HCT116 (cell line): Measurements from ENCODE around the gene DGKB. TPM values are rescaled to one million over a fixed set of nuclear protein-coding genes. Genes with fewer than 3 reads are reported as not detected.

ENCODE experiments used
- ATAC-seq: fragments of 200-7000 bp; cut with Tn5 transposase; 2 replicates; pipeline ENCODE4 v1.9.1; 2020; ENCODE audit warnings: mild to moderate bottlenecking, moderate library complexity
- BruUV-seq: library from RNA; stranded (reverse); fragments of 400-500 nt; replicated peaks from 2 replicates; lab custom pipeline; 2021; lab: Mats Ljungman, UMichigan
- CTCF ChIA-PET: fragments of 300-600 bp; sonication (Branson Sonifier 250); formaldehyde crosslinking; loops from one replicate; lab custom pipeline; 2021; ENCODE audit warnings: antibody characterized with exemption; lab: Charles Lee
- POLR2A ChIA-PET: fragments of 300-600, 350-600 bp; sonication (Branson Sonifier 250); formaldehyde crosslinking; loops from one replicate; lab custom pipeline; 2021; ENCODE audit warnings: antibody characterized with exemption; lab: Charles Lee
- RAD21 ChIA-PET, 2 experiments: fragments of 300-600 bp; sonication (Branson Sonifier 250); formaldehyde crosslinking; loops; one replicate each; lab custom pipeline; 2023; ENCODE audit warnings: low total read pairs in 2 of 2; ENCODE audit not compliant: uncharacterized antibody in 2 of 2, unreplicated experiment in 2 of 2, low non-redundant PET in 1 of 2; lab: Charles Lee
- DNase-seq: peaks from one replicate; pipeline ENCODE4 v3.0.0-alpha.2; 2010; ENCODE audit warnings: low read depth, low spot score
- H2AFZ ChIP-seq: fragments of 200-600 bp; shearing (Covaris generic), sonication (generic); 2 replicates; pipeline ENCODE4 v1.6.1; 2017; ENCODE audit warnings: low read depth, mixed run types, mixed read lengths, antibody characterized with exemption, low read length; ENCODE audit not compliant: poor library complexity, severe bottlenecking
- H3K27ac ChIP-seq: 2 replicates; pipeline ENCODE4 v1.5.1; 2012; ENCODE audit warnings: low read depth, low read length
- H3K27me3 ChIP-seq: fragments of 200-600 bp; sonication (generic); 2 replicates; pipeline ENCODE4 v1.6.1; 2016; ENCODE audit warnings: mixed run types, low read length, mixed read lengths; ENCODE audit not compliant: insufficient read depth
- H3K36me3 ChIP-seq, 2 experiments: fragments of 200-500 bp in 1 of 2; fragments of 200-600 bp in 1 of 2; sonication (Bioruptor generic) in 1 of 2; sonication (generic) in 1 of 2; 2 replicates each; pipeline versions ENCODE4 v1.5.1 to v1.6.1; 2014 to 2016; ENCODE audit warnings: low read length in 2 of 2, inconsistent platforms in 1 of 2, mixed read lengths in 1 of 2, mixed run types in 1 of 2; ENCODE audit not compliant: insufficient read depth in 2 of 2, control insufficient read depth in 1 of 2
- H3K4me1 ChIP-seq, 2 experiments: fragments of 200-600 bp in 1 of 2; sonication (generic) in 1 of 2; 2 replicates each; pipeline versions ENCODE4 v1.5.1 to v1.6.1; 2012 to 2017; ENCODE audit warnings: low read length in 2 of 2, inconsistent platforms in 1 of 2, mild to moderate bottlenecking in 1 of 2, mixed read lengths in 1 of 2, mixed run types in 1 of 2, moderate library complexity in 1 of 2; ENCODE audit not compliant: insufficient read depth in 2 of 2, control insufficient read depth in 1 of 2
- H3K4me2 ChIP-seq: fragments of 200-600 bp; sonication (generic); 2 replicates; pipeline ENCODE4 v1.6.1; 2017; ENCODE audit warnings: mixed run types, low read length, mixed read lengths
- H3K4me3 ChIP-seq, 2 experiments: fragments of 200-600 bp in 1 of 2; sonication (generic) in 1 of 2; replicated peaks in 1 of 2; 2 replicates each; pipeline ENCODE4 v1.5.1; 2011 to 2016; ENCODE audit warnings: low read length in 2 of 2, control low read depth in 1 of 2, low read depth in 1 of 2, mild to moderate bottlenecking in 1 of 2, mixed read lengths in 1 of 2, mixed run types in 1 of 2
- H3K79me2 ChIP-seq: fragments of 200-600 bp; sonication (generic); 2 replicates; pipeline ENCODE4 v1.6.1; 2017; ENCODE audit warnings: mild to moderate bottlenecking, mixed run types, low read length, moderate library complexity, mixed read lengths; ENCODE audit not compliant: insufficient read depth
- H3K9ac ChIP-seq: fragments of 200-600 bp; sonication (generic); 2 replicates; pipeline ENCODE4 v1.6.1; 2016; ENCODE audit warnings: low read length, mixed read lengths
- H3K9me2 ChIP-seq: fragments of 200-600 bp; sonication (generic), shearing (Covaris generic); 2 replicates; pipeline ENCODE4 v1.6.1; 2017; ENCODE audit warnings: mixed run types, mild to moderate bottlenecking, moderate library complexity; ENCODE audit not compliant: insufficient read depth
- H3K9me3 ChIP-seq, 2 experiments: fragments of 200-500 bp in 1 of 2; fragments of 200-600 bp in 1 of 2; sonication (Bioruptor generic) in 1 of 2; sonication (generic) in 1 of 2; 2 replicates each; pipeline ENCODE4 v1.6.1; 2014 to 2017; ENCODE audit warnings: low read length in 2 of 2, mixed read lengths in 2 of 2, inconsistent platforms in 1 of 2, low read depth in 1 of 2, mild to moderate bottlenecking in 1 of 2, mixed run types in 1 of 2, moderate library complexity in 1 of 2; ENCODE audit not compliant: control insufficient read depth in 1 of 2, insufficient read depth in 1 of 2
- H4K20me1 ChIP-seq: fragments of 200-600 bp; sonication (generic), shearing (Covaris generic); 2 replicates; pipeline ENCODE4 v1.6.1; 2017; ENCODE audit warnings: mixed run types, mild to moderate bottlenecking, moderate library complexity; ENCODE audit not compliant: insufficient read depth
- EGR1 ChIP-seq: IDR thresholded peaks from 2 replicates; pipeline ENCODE4 v1.6.1; 2012; ENCODE audit warnings: low read depth
- FOSL1 ChIP-seq: IDR thresholded peaks from 2 replicates; pipeline ENCODE4 v1.6.1; 2012; ENCODE audit warnings: low read depth
- POLR2A ChIP-seq: IDR thresholded peaks from 2 replicates; pipeline ENCODE4 v1.7.0; 2011; ENCODE audit warnings: borderline replicate concordance; ENCODE audit not compliant: insufficient read depth, insufficient read length; ENCODE audit errors: extremely low read depth
- SP1 ChIP-seq: IDR thresholded peaks from 2 replicates; pipeline ENCODE4 v1.6.1; 2012; ENCODE audit warnings: low read depth
- SRF ChIP-seq: IDR thresholded peaks from 2 replicates; pipeline ENCODE4 v1.6.1; 2012; ENCODE audit warnings: low read depth
- TCF7L2 ChIP-seq: IDR thresholded peaks from 2 replicates; pipeline ENCODE4 v1.7.0; 2011; ENCODE audit warnings: borderline replicate concordance, inconsistent platforms; ENCODE audit not compliant: insufficient read depth, insufficient read length; ENCODE audit errors: extremely low read depth
- ZFX ChIP-seq: fragments of 450-650 bp; IDR thresholded peaks from 2 replicates; pipeline ENCODE4 v1.6.1; 2017
- intact Hi-C: fragments of 100-400 bp; cut with micrococcal nuclease; formaldehyde crosslinking; loops from 2 replicates; pipeline ENCODE4 v1.10.0; 2022
- total RNA-seq: library from RNA; stranded (reverse); gene quantifications from one replicate; pipeline ENCODE4 v1.2.1, GENCODE V29; 2021; ENCODE audit not compliant: unreplicated experiment
- TF ChIP-seq, protein P1 (sequence below), 3 experiments: fragments of 200-600 bp in 1 of 3; sonication (generic) in 1 of 3; IDR thresholded peaks in 2 of 3; conservative IDR thresholded peaks in 1 of 3; 2 replicates each; pipeline ENCODE4 v1.5.1; 2012 to 2017; ENCODE audit warnings: low read depth in 2 of 3, low read length in 2 of 3, antibody characterized with exemption in 1 of 3, borderline replicate concordance in 1 of 3, control low read depth in 1 of 3, mild to moderate bottlenecking in 1 of 3, mixed read lengths in 1 of 3, mixed run types in 1 of 3, moderate library complexity in 1 of 3; ENCODE audit not compliant: insufficient read depth in 1 of 3
- TF ChIP-seq, protein P2 (sequence below): IDR thresholded peaks from 2 replicates; pipeline ENCODE4 v1.6.1; 2011; ENCODE audit warnings: mild to moderate bottlenecking, low read length, moderate library complexity; ENCODE audit not compliant: insufficient replicate concordance; ENCODE audit errors: extremely low read depth
- TF ChIP-seq, protein P3 (sequence below): IDR thresholded peaks from 2 replicates; pipeline ENCODE4 v1.6.1; 2012

The DGKB gene
- total RNA-seq, 1 experiment from 2014 or later = 0.05 TPM

DNA sequence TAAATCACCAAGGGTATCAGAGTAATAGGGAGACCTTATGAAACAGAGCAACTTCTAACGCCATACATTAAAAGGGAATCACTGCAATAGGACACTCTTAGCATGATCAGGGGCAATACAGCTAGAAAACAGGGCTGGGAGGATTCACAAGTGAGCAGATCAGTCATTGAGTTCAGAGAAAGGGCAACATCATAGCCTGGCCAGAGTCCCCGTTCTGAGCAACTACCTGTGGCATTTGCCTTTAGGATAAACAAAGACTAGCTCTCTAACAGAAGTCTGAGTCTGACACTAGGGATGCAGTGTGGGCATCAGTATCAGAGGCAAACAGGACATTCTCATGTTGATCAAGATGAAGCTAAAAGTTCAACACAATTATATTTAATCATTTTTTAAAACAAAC lies 297.9 kb downstream of the DGKB start:
- intact Hi-C loops = no loop called here
- DNase-seq (no peak), ATAC-seq (peak; percentile 40; the same call in 1 of the 2 replicates)
- Histone ChIP-seq H3K36me3 (no peaks in the 10 kb centered on the region), H4K20me1 (no peaks in the 10 kb centered on the region), H2AFZ (peak overlapping the region; percentile 30), H3K9me3 (no peaks in the 10 kb centered on the region), H3K79me2 (no peaks in the 10 kb centered on the region), H3K9me2 (no peaks in the 10 kb centered on the region), H3K4me3 (no peak overlapping the region), H3K4me2 (peak overlapping the region; percentile 12; the same call in 1 of the 2 replicates), H3K4me1 (peaks cover 0 to 8% of the 10 kb centered on the region in 2 experiments; a peak in 2 of 4 replicates), H3K27me3 (no peaks in the 10 kb centered on the region), H3K27ac (no peak overlapping the region), H3K9ac (no peak overlapping the region)
- ChIA-PET RAD21 (no interaction called here), POLR2A (no interaction called here), CTCF (no interaction called here)
- no TSS peak for BruUV-seq
- TF ChIP-seq SP1 (no peak), FOSL1 (no peak), SRF (no peak)
- TF ChIP-seq, protein P1, sequence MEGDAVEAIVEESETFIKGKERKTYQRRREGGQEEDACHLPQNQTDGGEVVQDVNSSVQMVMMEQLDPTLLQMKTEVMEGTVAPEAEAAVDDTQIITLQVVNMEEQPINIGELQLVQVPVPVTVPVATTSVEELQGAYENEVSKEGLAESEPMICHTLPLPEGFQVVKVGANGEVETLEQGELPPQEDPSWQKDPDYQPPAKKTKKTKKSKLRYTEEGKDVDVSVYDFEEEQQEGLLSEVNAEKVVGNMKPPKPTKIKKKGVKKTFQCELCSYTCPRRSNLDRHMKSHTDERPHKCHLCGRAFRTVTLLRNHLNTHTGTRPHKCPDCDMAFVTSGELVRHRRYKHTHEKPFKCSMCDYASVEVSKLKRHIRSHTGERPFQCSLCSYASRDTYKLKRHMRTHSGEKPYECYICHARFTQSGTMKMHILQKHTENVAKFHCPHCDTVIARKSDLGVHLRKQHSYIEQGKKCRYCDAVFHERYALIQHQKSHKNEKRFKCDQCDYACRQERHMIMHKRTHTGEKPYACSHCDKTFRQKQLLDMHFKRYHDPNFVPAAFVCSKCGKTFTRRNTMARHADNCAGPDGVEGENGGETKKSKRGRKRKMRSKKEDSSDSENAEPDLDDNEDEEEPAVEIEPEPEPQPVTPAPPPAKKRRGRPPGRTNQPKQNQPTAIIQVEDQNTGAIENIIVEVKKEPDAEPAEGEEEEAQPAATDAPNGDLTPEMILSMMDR (IDR thresholded peaks at IDR 0.05 in 2 of 3, conservative IDR thresholded peaks at IDR 0.05 in 1 of 3; ENCODE audit: borderline replicate concordance in 1 of 3, insufficient read depth in 1 of 3, low read depth in 2 of 3, low read length in 2 of 3) = no peak

DNA sequence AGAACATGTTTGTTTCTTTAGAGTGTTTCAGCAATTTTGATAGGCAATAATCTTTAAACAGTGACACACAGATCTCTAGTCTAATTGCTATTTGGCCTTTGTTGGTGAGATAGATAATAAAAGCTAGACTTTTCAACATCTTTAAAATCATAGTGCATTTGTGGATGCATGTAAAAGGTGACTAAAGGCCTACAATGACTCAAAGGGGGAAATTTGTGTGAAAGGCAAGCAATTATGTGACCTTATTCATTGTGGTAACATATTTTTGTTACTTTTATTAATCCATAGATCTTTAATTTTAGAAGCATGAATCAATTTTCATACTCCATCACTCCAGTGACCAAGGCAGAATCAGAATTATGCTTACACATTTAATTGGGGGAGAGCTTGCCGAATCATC lies 299.7 kb downstream of the DGKB start:
- TF ChIP-seq, protein P2, sequence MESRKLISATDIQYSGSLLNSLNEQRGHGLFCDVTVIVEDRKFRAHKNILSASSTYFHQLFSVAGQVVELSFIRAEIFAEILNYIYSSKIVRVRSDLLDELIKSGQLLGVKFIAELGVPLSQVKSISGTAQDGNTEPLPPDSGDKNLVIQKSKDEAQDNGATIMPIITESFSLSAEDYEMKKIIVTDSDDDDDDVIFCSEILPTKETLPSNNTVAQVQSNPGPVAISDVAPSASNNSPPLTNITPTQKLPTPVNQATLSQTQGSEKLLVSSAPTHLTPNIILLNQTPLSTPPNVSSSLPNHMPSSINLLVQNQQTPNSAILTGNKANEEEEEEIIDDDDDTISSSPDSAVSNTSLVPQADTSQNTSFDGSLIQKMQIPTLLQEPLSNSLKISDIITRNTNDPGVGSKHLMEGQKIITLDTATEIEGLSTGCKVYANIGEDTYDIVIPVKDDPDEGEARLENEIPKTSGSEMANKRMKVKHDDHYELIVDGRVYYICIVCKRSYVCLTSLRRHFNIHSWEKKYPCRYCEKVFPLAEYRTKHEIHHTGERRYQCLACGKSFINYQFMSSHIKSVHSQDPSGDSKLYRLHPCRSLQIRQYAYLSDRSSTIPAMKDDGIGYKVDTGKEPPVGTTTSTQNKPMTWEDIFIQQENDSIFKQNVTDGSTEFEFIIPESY = no peak
- TF ChIP-seq, protein P3, sequence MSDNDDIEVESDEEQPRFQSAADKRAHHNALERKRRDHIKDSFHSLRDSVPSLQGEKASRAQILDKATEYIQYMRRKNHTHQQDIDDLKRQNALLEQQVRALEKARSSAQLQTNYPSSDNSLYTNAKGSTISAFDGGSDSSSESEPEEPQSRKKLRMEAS = no peak
- TF ChIP-seq POLR2A (no peak), EGR1 (no peak), TCF7L2 (no peak), ZFX (no peak), FOSL1 (no peak), SP1 (no peak)
- TF ChIP-seq, all 23 proteins: peak for 0
- RAD21 ChIA-PET = no interaction called here
- no peaks in the 10 kb centered on the region for H3K36me3 ChIP-seq
- intact Hi-C loops = no loop called here
- H3K27me3 ChIP-seq = no peaks in the 10 kb centered on the region
- no peak overlapping the region for H3K27ac ChIP-seq
- no peaks in the 10 kb centered on the region for H3K9me3 ChIP-seq
- no peak overlapping the region for H3K4me2 ChIP-seq
- DNase-seq (no peak), ATAC-seq (no peak)
- no peaks in the 10 kb centered on the region for H3K9me2 ChIP-seq
- H4K20me1 ChIP-seq = no peaks in the 10 kb centered on the region
- H3K9ac ChIP-seq = no peak overlapping the region
- no peaks in the 10 kb centered on the region for H3K79me2 ChIP-seq
- CTCF ChIA-PET = no interaction called here
- H3K4me3 ChIP-seq = no peak overlapping the region
- POLR2A ChIA-PET = no interaction called here
- peaks cover 0 to 8% of the 10 kb centered on the region in 2 experiments; a peak in 2 of 4 replicates for H3K4me1 ChIP-seq
- no TSS peak for BruUV-seq
- no peak overlapping the region for H2AFZ ChIP-seq
